HEK293 (cell line): Measurements from ENCODE around the gene OSBP2.

Experiments used
- CTCF ChIA-PET: fragments of 350-600 bp; formaldehyde crosslinking; extraction: SDS; loops from one replicate; lab custom pipeline; 2021; ENCODE audit warnings: antibody characterized with exemption; lab: Yijun Ruan, JAX
- POLR2A ChIA-PET: fragments of 300-600 bp; formaldehyde crosslinking; extraction: SDS; loops from one replicate; lab custom pipeline; 2020; ENCODE audit warnings: antibody characterized with exemption, inconsistent platforms; lab: Yijun Ruan, JAX
- H3K27ac ChIP-seq: fragments of 200-500 bp; sonication (Bioruptor generic); 2 replicates; pipeline ENCODE4 v1.5.1; 2014; ENCODE audit warnings: low read depth, low read length, control low read depth, inconsistent platforms; ENCODE audit errors: extremely low read depth
- H3K36me3 ChIP-seq, 2 experiments: fragments of 200-500 bp in 1 of 2; sonication (Bioruptor generic) in 1 of 2; 1 replicate in 1 of 2; 2 replicates in 1 of 2; pipeline ENCODE4 v1.5.1; 2014 to 2017; ENCODE audit warnings: inconsistent platforms in 2 of 2, low read length in 2 of 2; ENCODE audit not compliant: control insufficient read depth in 2 of 2, insufficient read depth in 1 of 2
- H3K4me1 ChIP-seq: fragments of 200-500 bp; sonication (Bioruptor generic); 2 replicates; pipeline ENCODE4 v1.5.1; 2014; ENCODE audit warnings: mild to moderate bottlenecking, low read length, inconsistent platforms; ENCODE audit not compliant: control insufficient read depth, insufficient read depth
- H3K4me3 ChIP-seq: 2 replicates; pipeline ENCODE4 v1.5.1; 2011; ENCODE audit warnings: low read depth, mild to moderate bottlenecking, control low read depth, low read length, moderate library complexity
- H3K9me3 ChIP-seq: fragments of 200-500 bp; sonication (Bioruptor generic); 2 replicates; pipeline ENCODE4 v1.5.1; 2014; ENCODE audit warnings: low read depth, low read length, inconsistent platforms; ENCODE audit not compliant: control insufficient read depth, insufficient read depth
- IKZF3 ChIP-seq: fragments of 450-650 bp; IDR thresholded peaks from 2 replicates; pipeline ENCODE4 v1.5.0; 2018; ENCODE audit warnings: missing biosample characterization, mild to moderate bottlenecking, missing genetic modification characterization, moderate library complexity
- KLF10 ChIP-seq: fragments of 450-650 bp; IDR thresholded peaks from 2 replicates; pipeline ENCODE4 v1.5.1; 2018; ENCODE audit warnings: missing biosample characterization, mild to moderate bottlenecking, missing genetic modification characterization
- KLF17 ChIP-seq: fragments of 450-650 bp; formaldehyde crosslinking; IDR thresholded peaks from 2 replicates; pipeline ENCODE4 v1.5.1; 2016; ENCODE audit warnings: missing biosample characterization, missing genetic modification characterization
- ZBTB26 ChIP-seq: fragments of 450-650 bp; formaldehyde crosslinking; optimal IDR thresholded peaks from 2 replicates; pipeline ENCODE3; 2016; ENCODE audit warnings: missing biosample characterization, mild to moderate bottlenecking, missing genetic modification characterization
- ZNF174 ChIP-seq: fragments of 450-650 bp; formaldehyde crosslinking; IDR thresholded peaks from 2 replicates; pipeline ENCODE4 v1.5.0; 2017; ENCODE audit warnings: missing biosample characterization, mild to moderate bottlenecking, missing genetic modification characterization
- ZNF175 ChIP-seq: fragments of 450-650 bp; formaldehyde crosslinking; IDR thresholded peaks from 2 replicates; pipeline ENCODE4 v1.5.1; 2016; ENCODE audit warnings: missing biosample characterization, missing genetic modification characterization
- ZNF26 ChIP-seq: fragments of 450-650 bp; formaldehyde crosslinking; IDR thresholded peaks from 2 replicates; pipeline ENCODE4 v1.5.1; 2016; ENCODE audit warnings: missing biosample characterization, missing genetic modification characterization
- ZNF274 ChIP-seq, 2 experiments: fragments of 200-500 bp in 1 of 2; fragments of 450-650 bp in 1 of 2; sonication (Bioruptor generic) in 1 of 2; formaldehyde crosslinking in 1 of 2; IDR thresholded peaks; 2 replicates each; pipeline versions ENCODE4 v1.5.1 to v1.6.1; 2014 to 2016; ENCODE audit warnings: borderline replicate concordance in 1 of 2, inconsistent platforms in 1 of 2, low read length in 1 of 2, missing biosample characterization in 1 of 2, missing genetic modification characterization in 1 of 2
- ZNF302 ChIP-seq: fragments of 450-650 bp; formaldehyde crosslinking; IDR thresholded peaks from 2 replicates; pipeline ENCODE4 v1.5.1; 2016; ENCODE audit warnings: missing biosample characterization, missing genetic modification characterization, low read depth
- ZNF335 ChIP-seq: fragments of 450-650 bp; formaldehyde crosslinking; conservative IDR thresholded peaks from 2 replicates; pipeline ENCODE4 v1.5.1; 2016; ENCODE audit warnings: missing biosample characterization, missing genetic modification characterization
- ZNF354C ChIP-seq: fragments of 450-650 bp; formaldehyde crosslinking; IDR thresholded peaks from 2 replicates; pipeline ENCODE4 v1.5.1; 2016; ENCODE audit warnings: missing biosample characterization, missing genetic modification characterization, low read depth, borderline replicate concordance
- ZNF394 ChIP-seq: fragments of 450-650 bp; formaldehyde crosslinking; IDR thresholded peaks from 2 replicates; pipeline ENCODE4 v1.5.1; 2016; ENCODE audit warnings: missing biosample characterization, missing genetic modification characterization, mild to moderate bottlenecking, moderate library complexity, borderline replicate concordance
- ZNF514 ChIP-seq: fragments of 450-650 bp; formaldehyde crosslinking; IDR thresholded peaks from 2 replicates; pipeline ENCODE4 v1.5.1; 2016; ENCODE audit warnings: missing biosample characterization, missing genetic modification characterization
- ZNF571 ChIP-seq: fragments of 450-650 bp; formaldehyde crosslinking; IDR thresholded peaks from 2 replicates; pipeline ENCODE4 v1.5.0; 2017; ENCODE audit warnings: missing biosample characterization, missing genetic modification characterization
- ZNF664 ChIP-seq: fragments of 450-650 bp; formaldehyde crosslinking; IDR thresholded peaks from 2 replicates; pipeline ENCODE4 v1.5.1; 2016; ENCODE audit warnings: missing biosample characterization, missing genetic modification characterization
- ZNF677 ChIP-seq: fragments of 450-650 bp; IDR thresholded peaks from 2 replicates; pipeline ENCODE4 v1.5.0; 2018; ENCODE audit warnings: missing biosample characterization, mild to moderate bottlenecking, missing genetic modification characterization, moderate library complexity
- ZSCAN4 ChIP-seq: fragments of 450-650 bp; formaldehyde crosslinking; IDR thresholded peaks from 2 replicates; pipeline ENCODE4 v1.5.1; 2017; ENCODE audit warnings: missing biosample characterization, missing genetic modification characterization
- TF ChIP-seq, protein P1 (sequence below): fragments of 450-650 bp; formaldehyde crosslinking; IDR thresholded peaks from 2 replicates; pipeline ENCODE4 v1.5.1; 2017; ENCODE audit warnings: missing biosample characterization, mild to moderate bottlenecking, missing genetic modification characterization, moderate library complexity

The OSBP2 gene

DNA sequence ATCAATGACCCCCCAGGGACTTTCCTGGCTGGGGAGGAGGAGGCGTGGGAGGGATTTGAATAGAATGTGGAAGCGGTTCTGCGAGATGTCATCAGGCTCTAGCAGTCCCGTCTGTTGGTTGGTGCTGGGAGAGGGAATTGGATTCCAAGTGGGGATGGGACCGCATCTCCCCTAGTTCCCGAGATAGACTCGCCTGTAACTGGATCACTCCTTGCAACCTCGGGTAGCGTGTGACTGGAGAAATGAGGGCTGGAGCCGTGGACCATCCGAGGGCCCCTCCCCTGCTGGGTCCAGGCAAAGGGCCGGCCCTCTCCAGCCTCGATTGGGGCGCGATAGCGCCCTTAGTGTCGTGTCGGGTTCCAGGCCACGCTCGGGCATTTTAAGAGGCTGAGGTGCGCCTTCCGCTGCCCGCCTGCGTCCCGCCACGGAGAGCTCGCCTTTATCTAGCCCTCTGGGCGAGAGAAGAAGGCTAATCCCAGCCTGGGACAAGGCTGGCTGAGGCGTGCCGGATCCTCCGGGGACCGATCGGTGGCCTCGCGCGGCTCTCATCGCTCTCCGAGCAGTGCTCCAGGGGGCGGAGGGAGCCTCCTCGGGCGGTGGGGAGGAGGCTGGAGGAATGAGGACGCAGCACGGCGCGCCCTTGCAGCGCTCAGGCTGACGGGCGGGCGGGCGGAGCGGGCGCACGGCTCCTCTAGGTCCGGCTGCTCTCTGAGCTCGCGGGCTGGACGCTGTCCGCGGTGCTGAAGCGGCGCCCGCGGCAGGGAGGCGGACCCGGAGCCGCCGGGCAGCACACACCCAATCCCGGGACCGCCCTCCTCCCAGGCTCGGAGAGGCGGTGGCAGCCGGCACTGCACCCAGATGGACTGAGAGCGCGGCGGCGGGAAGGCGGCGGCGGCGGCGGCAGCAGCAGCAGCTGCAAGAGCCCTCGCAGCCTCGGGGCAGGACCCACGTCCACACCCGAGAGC is 107.8 kb downstream of the OSBP2 start (continued):
- TF ChIP-seq ZNF26 (tag by site-specific recombination), result no peak
- TF ChIP-seq, protein P1, sequence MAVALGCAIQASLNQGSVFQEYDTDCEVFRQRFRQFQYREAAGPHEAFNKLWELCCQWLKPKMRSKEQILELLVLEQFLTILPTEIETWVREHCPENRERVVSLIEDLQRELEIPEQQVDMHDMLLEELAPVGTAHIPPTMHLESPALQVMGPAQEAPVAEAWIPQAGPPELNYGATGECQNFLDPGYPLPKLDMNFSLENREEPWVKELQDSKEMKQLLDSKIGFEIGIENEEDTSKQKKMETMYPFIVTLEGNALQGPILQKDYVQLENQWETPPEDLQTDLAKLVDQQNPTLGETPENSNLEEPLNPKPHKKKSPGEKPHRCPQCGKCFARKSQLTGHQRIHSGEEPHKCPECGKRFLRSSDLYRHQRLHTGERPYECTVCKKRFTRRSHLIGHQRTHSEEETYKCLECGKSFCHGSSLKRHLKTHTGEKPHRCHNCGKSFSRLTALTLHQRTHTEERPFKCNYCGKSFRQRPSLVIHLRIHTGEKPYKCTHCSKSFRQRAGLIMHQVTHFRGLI, result 0 out of 2 replicates have a peak, but pooled peaks have one; percentile 30
- peak; percentile 62 for TF ChIP-seq ZNF394 (tag by site-specific recombination)
- peak; percentile 98 for TF ChIP-seq ZNF335 (tag by site-specific recombination)
- TF ChIP-seq ZNF514, result no peak
- peak; percentile 44; the same call in 1 of the 2 replicates for TF ChIP-seq KLF10 (tag by site-specific recombination)
- TF ChIP-seq ZNF677, result no peak
- TF ChIP-seq ZBTB26 (tag by site-specific recombination), result peak; percentile 88
- TF ChIP-seq ZNF571 (tag by site-specific recombination), result no peak

DNA sequence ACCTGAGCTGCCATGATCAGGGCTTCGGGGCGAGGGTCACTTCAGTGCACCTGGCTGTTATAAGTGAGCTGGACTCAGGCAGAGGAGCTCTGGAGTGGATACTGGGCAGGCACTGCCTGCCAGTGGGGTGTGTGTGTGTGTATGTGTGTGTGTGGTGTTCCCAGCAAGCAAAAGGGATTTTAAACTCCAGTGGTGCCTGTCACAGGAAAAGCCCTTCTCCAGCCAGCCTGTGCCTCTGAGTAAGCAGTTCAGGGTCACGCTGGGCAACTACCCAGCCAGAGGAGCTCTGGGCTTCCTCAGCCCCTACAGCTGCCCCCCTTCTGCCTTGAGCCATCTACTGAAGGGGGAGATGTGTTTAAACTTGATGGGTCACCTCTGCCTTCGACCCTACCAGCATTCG is 109.0 kb downstream of the OSBP2 start:
- CTCF ChIA-PET, result interaction anchor here (0.9 kb wide), 1 partner anchor 14 kb away, joined by 3 read pairs; no protein-coding TSS in a partner anchor

More for the DNA sequence above, 109.0 kb downstream of the OSBP2 start:
- no peaks in the 10 kb centered on the region for H3K36me3 ChIP-seq
- H3K4me3 ChIP-seq, result no peak overlapping the region
- POLR2A ChIA-PET, result no interaction called here
- no peak for TF ChIP-seq IKZF3 (tag by site-specific recombination)
- TF ChIP-seq ZSCAN4 (tag by site-specific recombination), result no peak
- TF ChIP-seq ZNF354C (tag by site-specific recombination), result no peak
- no peak for TF ChIP-seq ZNF664
- no peak for TF ChIP-seq KLF17 (tag by site-specific recombination)
- TF ChIP-seq ZNF302 (tag by site-specific recombination), result no peak
- TF ChIP-seq ZNF174, result no peak
- TF ChIP-seq ZNF274 (IDR thresholded peaks at IDR 0.05; ENCODE audit: low read length), result no peak
- TF ChIP-seq ZNF274 (tag by site-specific recombination; IDR thresholded peaks at IDR 0.05; ENCODE audit: borderline replicate concordance), result no peak
- TF ChIP-seq ZNF175, result no peak
- TF ChIP-seq, all 188 proteins: peak for 0
- H3K27ac ChIP-seq, result no peak overlapping the region
- peaks cover 3% of the 10 kb centered on the region; the same call in 1 of the 2 replicates for H3K4me1 ChIP-seq
- no peaks in the 10 kb centered on the region for H3K9me3 ChIP-seq
